GM18517 (cell line): ENCODE measurements around the gene BNIP5.

Source experiments
- ATAC-seq: cut with Tn5 transposase; IDR thresholded peaks from one replicate; pipeline ENCODE4 v1.9.1; 2021; ENCODE audit warnings: mild to moderate bottlenecking, moderate library complexity; ENCODE audit not compliant: unreplicated experiment

The BNIP5 gene

GRCh38 chr6:36326356-36326995, 10.2 kb downstream of the BNIP5 start:
- ATAC-seq = no peak

GRCh38 chr6:36324715-36325114, 12.0 kb downstream of the BNIP5 start:
- no peak for ATAC-seq

- no peak for ATAC-seq
Measured at GRCh38 chr6:36324191-36324590, 12.5 kb downstream of the BNIP5 start.

GRCh38 chr6:36323062-36323461, 13.6 kb downstream of the BNIP5 start:
- ATAC-seq = no peak

- ATAC-seq = no peak
Measured at GRCh38 chr6:36322591-36322990, 14.1 kb downstream of the BNIP5 start.

GRCh38 chr6:36320475-36320874, 16.2 kb downstream of the BNIP5 start:
- no peak for ATAC-seq

- no peak for ATAC-seq
Measured at GRCh38 chr6:36319821-36320220, 16.9 kb downstream of the BNIP5 start.

- ATAC-seq = no peak
Measured at GRCh38 chr6:36319436-36319762, 17.3 kb downstream of the BNIP5 start.

- ATAC-seq = no peak
Measured at GRCh38 chr6:36318690-36319435, 17.8 kb downstream of the BNIP5 start.

GRCh38 chr6:36317623-36318022, 19.1 kb downstream of the BNIP5 start:
- no peak for ATAC-seq

GRCh38 chr6:36315921-36316320, 20.8 kb downstream of the BNIP5 start:
- no peak for ATAC-seq

- ATAC-seq = no peak
Measured at GRCh38 chr6:36314221-36315014, 22.3 kb downstream of the BNIP5 start.

- no peak for ATAC-seq
Measured at GRCh38 chr6:36313649-36313936, 23.1 kb downstream of the BNIP5 start.

- no peak for ATAC-seq
Measured at GRCh38 chr6:36312854-36313648, 23.6 kb downstream of the BNIP5 start.

GRCh38 chr6:36309900-36310299, 26.8 kb downstream of the BNIP5 start:
- ATAC-seq = no peak

- no peak for ATAC-seq
Measured at GRCh38 chr6:36309203-36309602, 27.5 kb downstream of the BNIP5 start.

- ATAC-seq = no peak
Measured at GRCh38 chr6:36308514-36308913, 28.2 kb downstream of the BNIP5 start.

GRCh38 chr6:36306375-36306774, 30.3 kb downstream of the BNIP5 start:
- no peak for ATAC-seq

GRCh38 chr6:36305885-36306284, 30.8 kb downstream of the BNIP5 start:
- ATAC-seq = no peak

GRCh38 chr6:36302227-36302976, 34.3 kb downstream of the BNIP5 start:
- peak; percentile 77 for ATAC-seq

- ATAC-seq = no peak
Measured at GRCh38 chr6:36301781-36302180, 34.9 kb downstream of the BNIP5 start.
